ENCODE measurements around the gene PACRGL.

DNA sequence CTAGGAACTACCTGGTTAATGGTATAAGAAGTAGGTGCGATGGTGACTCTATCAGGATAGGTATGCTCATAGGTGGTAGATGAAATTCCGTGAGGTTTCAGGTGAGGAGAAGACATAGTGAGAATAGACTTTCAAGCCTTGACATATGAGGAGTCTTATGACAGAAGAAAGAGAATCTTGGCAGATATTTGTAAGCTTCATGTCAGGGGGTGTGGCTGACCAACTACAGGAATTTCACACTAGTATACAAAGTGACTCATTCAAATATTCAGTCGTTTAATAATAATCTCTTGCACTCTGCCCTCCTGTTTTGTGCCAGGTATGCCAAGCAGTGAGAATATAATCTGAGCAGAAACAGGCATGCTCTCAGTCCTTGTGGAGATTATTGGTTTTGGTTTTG, 22.8 kb downstream of the PACRGL start:
- no peak for TF ChIP-seq ZNF121 (CRISPR knock-in tag; IDR thresholded peaks at IDR 0.05)
- TF ChIP-seq, protein P1, sequence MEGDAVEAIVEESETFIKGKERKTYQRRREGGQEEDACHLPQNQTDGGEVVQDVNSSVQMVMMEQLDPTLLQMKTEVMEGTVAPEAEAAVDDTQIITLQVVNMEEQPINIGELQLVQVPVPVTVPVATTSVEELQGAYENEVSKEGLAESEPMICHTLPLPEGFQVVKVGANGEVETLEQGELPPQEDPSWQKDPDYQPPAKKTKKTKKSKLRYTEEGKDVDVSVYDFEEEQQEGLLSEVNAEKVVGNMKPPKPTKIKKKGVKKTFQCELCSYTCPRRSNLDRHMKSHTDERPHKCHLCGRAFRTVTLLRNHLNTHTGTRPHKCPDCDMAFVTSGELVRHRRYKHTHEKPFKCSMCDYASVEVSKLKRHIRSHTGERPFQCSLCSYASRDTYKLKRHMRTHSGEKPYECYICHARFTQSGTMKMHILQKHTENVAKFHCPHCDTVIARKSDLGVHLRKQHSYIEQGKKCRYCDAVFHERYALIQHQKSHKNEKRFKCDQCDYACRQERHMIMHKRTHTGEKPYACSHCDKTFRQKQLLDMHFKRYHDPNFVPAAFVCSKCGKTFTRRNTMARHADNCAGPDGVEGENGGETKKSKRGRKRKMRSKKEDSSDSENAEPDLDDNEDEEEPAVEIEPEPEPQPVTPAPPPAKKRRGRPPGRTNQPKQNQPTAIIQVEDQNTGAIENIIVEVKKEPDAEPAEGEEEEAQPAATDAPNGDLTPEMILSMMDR (IDR thresholded peaks at IDR 0.05) = no peak
- TF ChIP-seq, protein P2, sequence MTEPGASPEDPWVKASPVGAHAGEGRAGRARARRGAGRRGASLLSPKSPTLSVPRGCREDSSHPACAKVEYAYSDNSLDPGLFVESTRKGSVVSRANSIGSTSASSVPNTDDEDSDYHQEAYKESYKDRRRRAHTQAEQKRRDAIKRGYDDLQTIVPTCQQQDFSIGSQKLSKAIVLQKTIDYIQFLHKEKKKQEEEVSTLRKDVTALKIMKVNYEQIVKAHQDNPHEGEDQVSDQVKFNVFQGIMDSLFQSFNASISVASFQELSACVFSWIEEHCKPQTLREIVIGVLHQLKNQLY (CRISPR knock-in tag; IDR thresholded peaks at IDR 0.05) = no peak
- TF ChIP-seq, protein P3, sequence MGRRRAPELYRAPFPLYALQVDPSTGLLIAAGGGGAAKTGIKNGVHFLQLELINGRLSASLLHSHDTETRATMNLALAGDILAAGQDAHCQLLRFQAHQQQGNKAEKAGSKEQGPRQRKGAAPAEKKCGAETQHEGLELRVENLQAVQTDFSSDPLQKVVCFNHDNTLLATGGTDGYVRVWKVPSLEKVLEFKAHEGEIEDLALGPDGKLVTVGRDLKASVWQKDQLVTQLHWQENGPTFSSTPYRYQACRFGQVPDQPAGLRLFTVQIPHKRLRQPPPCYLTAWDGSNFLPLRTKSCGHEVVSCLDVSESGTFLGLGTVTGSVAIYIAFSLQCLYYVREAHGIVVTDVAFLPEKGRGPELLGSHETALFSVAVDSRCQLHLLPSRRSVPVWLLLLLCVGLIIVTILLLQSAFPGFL (CRISPR knock-in tag; IDR thresholded peaks at IDR 0.05; ENCODE audit: borderline replicate concordance) = no peak
- TF ChIP-seq ZNF263 (CRISPR knock-in tag; IDR thresholded peaks at IDR 0.05; ENCODE audit: low read depth) = no peak
- no peak for TF ChIP-seq SOX15 (CRISPR knock-in tag; IDR thresholded peaks at IDR 0.05)
- TF ChIP-seq, protein P4, sequence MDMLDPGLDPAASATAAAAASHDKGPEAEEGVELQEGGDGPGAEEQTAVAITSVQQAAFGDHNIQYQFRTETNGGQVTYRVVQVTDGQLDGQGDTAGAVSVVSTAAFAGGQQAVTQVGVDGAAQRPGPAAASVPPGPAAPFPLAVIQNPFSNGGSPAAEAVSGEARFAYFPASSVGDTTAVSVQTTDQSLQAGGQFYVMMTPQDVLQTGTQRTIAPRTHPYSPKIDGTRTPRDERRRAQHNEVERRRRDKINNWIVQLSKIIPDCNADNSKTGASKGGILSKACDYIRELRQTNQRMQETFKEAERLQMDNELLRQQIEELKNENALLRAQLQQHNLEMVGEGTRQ (CRISPR knock-in tag; IDR thresholded peaks at IDR 0.05) = no peak
- TF ChIP-seq ATF1 (CRISPR knock-in tag; IDR thresholded peaks at IDR 0.05) = no peak
- TF ChIP-seq, protein P5, sequence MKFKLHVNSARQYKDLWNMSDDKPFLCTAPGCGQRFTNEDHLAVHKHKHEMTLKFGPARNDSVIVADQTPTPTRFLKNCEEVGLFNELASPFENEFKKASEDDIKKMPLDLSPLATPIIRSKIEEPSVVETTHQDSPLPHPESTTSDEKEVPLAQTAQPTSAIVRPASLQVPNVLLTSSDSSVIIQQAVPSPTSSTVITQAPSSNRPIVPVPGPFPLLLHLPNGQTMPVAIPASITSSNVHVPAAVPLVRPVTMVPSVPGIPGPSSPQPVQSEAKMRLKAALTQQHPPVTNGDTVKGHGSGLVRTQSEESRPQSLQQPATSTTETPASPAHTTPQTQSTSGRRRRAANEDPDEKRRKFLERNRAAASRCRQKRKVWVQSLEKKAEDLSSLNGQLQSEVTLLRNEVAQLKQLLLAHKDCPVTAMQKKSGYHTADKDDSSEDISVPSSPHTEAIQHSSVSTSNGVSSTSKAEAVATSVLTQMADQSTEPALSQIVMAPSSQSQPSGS (CRISPR knock-in tag; IDR thresholded peaks at IDR 0.05; ENCODE audit: borderline replicate concordance, low read depth) = no peak
